Endothelial cell of umbilical vein (primary cell): ENCODE measurements around the gene USP35. TPM values are rescaled to one million over a fixed set of nuclear protein-coding genes. Genes with fewer than 3 reads are reported as not detected.

Experiments used
- BruUV-seq: library from RNA; stranded (reverse); fragments of 400-500 nt; replicated peaks from 2 replicates; lab custom pipeline; 2021; lab: Mats Ljungman, UMichigan
- CTCF ChIA-PET: fragments of 300-600, 350-600 bp; sonication (Branson Sonifier 250); formaldehyde crosslinking; loops from one replicate; lab custom pipeline; 2021; ENCODE audit warnings: antibody characterized with exemption, inconsistent platforms; lab: Charles Lee
- POLR2A ChIA-PET: fragments of 300-600, 350-600 bp; sonication (Branson Sonifier 250); formaldehyde crosslinking; loops from one replicate; lab custom pipeline; 2021; ENCODE audit warnings: antibody characterized with exemption, inconsistent platforms; lab: Charles Lee
- DNase-seq: peaks from one replicate; pipeline ENCODE4 v3.0.0-alpha.2; 2011; ENCODE audit warnings: low read depth, low spot score
- FAIRE-seq: peaks from 2 replicates; lab custom pipeline; 2011; peaks lifted over from hg19 to GRCh38; lab: Jason Lieb, UNC
- H2AFZ ChIP-seq: 2 replicates; pipeline ENCODE4 v1.6.0; 2012; ENCODE audit warnings: low read depth, low read length, control low read depth, inconsistent platforms
- H3K27ac ChIP-seq: 2 replicates; pipeline ENCODE4 v1.5.1; 2011; ENCODE audit warnings: low read depth, mild to moderate bottlenecking, control low read depth, low read length, moderate library complexity; ENCODE audit not compliant: insufficient read depth
- H3K27me3 ChIP-seq, 2 experiments: 2 replicates each; pipeline versions ENCODE4 v1.6.0 to v1.6.1; 2011; ENCODE audit warnings: low read length in 2 of 2, mixed read lengths in 1 of 2; ENCODE audit not compliant: control insufficient read depth in 2 of 2, insufficient read depth in 2 of 2
- H3K36me3 ChIP-seq, 2 experiments: 2 replicates in 1 of 2; 3 replicates in 1 of 2; pipeline ENCODE4 v1.5.1; 2011; ENCODE audit warnings: low read length in 2 of 2, mild to moderate bottlenecking in 1 of 2, moderate library complexity in 1 of 2; ENCODE audit not compliant: control insufficient read depth in 2 of 2, insufficient read depth in 2 of 2; ENCODE audit errors: extremely low read depth in 1 of 2
- H3K4me1 ChIP-seq: 3 replicates; pipeline ENCODE4 v1.5.1; 2011; ENCODE audit warnings: mild to moderate bottlenecking, low read length; ENCODE audit not compliant: control insufficient read depth, insufficient read depth; ENCODE audit errors: extremely low read depth
- H3K4me2 ChIP-seq: 2 replicates; pipeline ENCODE4 v1.6.1; 2011; ENCODE audit warnings: low read length, control low read depth, mixed read lengths; ENCODE audit not compliant: insufficient read depth
- H3K4me3 ChIP-seq, 3 experiments: fragments of 200-600 bp in 1 of 3; sonication (generic), shearing (Covaris generic) in 1 of 3; replicated peaks in 1 of 3; 2 replicates each; pipeline ENCODE4 v1.5.1; 2011 to 2016; ENCODE audit warnings: control low read depth in 3 of 3, low read length in 3 of 3, mild to moderate bottlenecking in 2 of 3, inconsistent platforms in 1 of 3, low read depth in 1 of 3, moderate library complexity in 1 of 3; ENCODE audit not compliant: insufficient read depth in 1 of 3
- H3K79me2 ChIP-seq: 2 replicates; pipeline ENCODE4 v1.6.0; 2012; ENCODE audit warnings: low read length, inconsistent platforms; ENCODE audit not compliant: control insufficient read depth, insufficient read depth
- H3K9ac ChIP-seq: replicated peaks from 2 replicates; pipeline ENCODE3; 2011; ENCODE audit warnings: low read length, control low read depth; ENCODE audit not compliant: insufficient read depth; ENCODE audit errors: extremely low read depth
- H3K9me1 ChIP-seq: replicated peaks from 3 replicates; pipeline ENCODE4 v1.6.0; 2011; ENCODE audit warnings: mild to moderate bottlenecking, low read length; ENCODE audit not compliant: control insufficient read depth, insufficient read depth; ENCODE audit errors: extremely low read depth
- H3K9me3 ChIP-seq: replicated peaks from 2 replicates; pipeline ENCODE4 v1.5.1; 2012; ENCODE audit warnings: low read length, inconsistent platforms; ENCODE audit not compliant: control insufficient read depth, insufficient read depth
- H4K20me1 ChIP-seq: replicated peaks from 2 replicates; pipeline ENCODE3; 2011; ENCODE audit warnings: mild to moderate bottlenecking, low read length; ENCODE audit not compliant: control insufficient read depth, insufficient read depth; ENCODE audit errors: extremely low read depth
- EZH2 ChIP-seq: IDR thresholded peaks from 2 replicates; pipeline ENCODE4 v1.6.1; 2012; ENCODE audit warnings: borderline replicate concordance, low read depth, mild to moderate bottlenecking, moderate library complexity, low read length, inconsistent platforms; ENCODE audit not compliant: severe bottlenecking
- FOS ChIP-seq: IDR thresholded peaks from 2 replicates; pipeline ENCODE4 v1.6.1; 2011; ENCODE audit warnings: mild to moderate bottlenecking, low read length, moderate library complexity, borderline replicate concordance; ENCODE audit not compliant: insufficient read depth
- GATA2 ChIP-seq: IDR thresholded peaks from 2 replicates; pipeline ENCODE4 v1.7.0; 2011; ENCODE audit warnings: low read depth, mild to moderate bottlenecking, moderate library complexity, mixed read lengths, low read length; ENCODE audit not compliant: insufficient read length, insufficient read depth
- JUN ChIP-seq: IDR thresholded peaks from 2 replicates; pipeline ENCODE4 v1.6.1; 2011; ENCODE audit warnings: borderline replicate concordance, low read depth; ENCODE audit not compliant: insufficient read length, insufficient read depth
- MAX ChIP-seq: IDR thresholded peaks from 2 replicates; pipeline ENCODE4 v1.6.1; 2011; ENCODE audit not compliant: insufficient read depth, insufficient read length
- MYC ChIP-seq: IDR thresholded peaks from one replicate; pipeline ENCODE4 v1.6.1; 2011; ENCODE audit warnings: mild to moderate bottlenecking, low read depth, low read length
- POLR2A ChIP-seq: IDR thresholded peaks from 2 replicates; pipeline ENCODE4 v1.6.1; 2012; ENCODE audit warnings: low read depth, mild to moderate bottlenecking, control low read depth, low read length
- POLR2AphosphoS5 ChIP-seq: IDR thresholded peaks from 2 replicates; pipeline ENCODE4 v1.6.1; 2012; ENCODE audit warnings: low read depth, mild to moderate bottlenecking, control low read depth, low read length, moderate library complexity; ENCODE audit not compliant: insufficient read depth
- dilution Hi-C: fragments of 300-500 bp; cut with MboI; formaldehyde crosslinking; loops from one replicate; pipeline ENCODE4 v1.15.0; 2019; ENCODE audit warnings: low sequenced_read_pairs; ENCODE audit not compliant: extremely low pct_ligation_motif_present
- intact Hi-C: fragments of 100-400 bp; cut with micrococcal nuclease; formaldehyde crosslinking; loops from one replicate; pipeline ENCODE4 v1.10.0; 2022
- polyA plus RNA-seq, 4 experiments: library from polyadenylated mRNA; depleted of rRNA in 3 of 4; stranded (reverse) in 3 of 4; unstranded in 1 of 4; fragments of >200 nt; gene quantifications; 2 replicates each; pipeline versions ENCODE4 v1.2.1 to v1.2.3, GENCODE V29; 2011 to 2012; ENCODE audit warnings: missing spikeins in 1 of 4
- total RNA-seq: library from RNA; stranded (reverse); gene quantifications from 2 replicates; pipeline ENCODE4 v1.2.3, GENCODE V29; 2021
- TF ChIP-seq, protein P1 (sequence below), 2 donors: IDR thresholded peaks; 1 replicate in 1 of 2; 2 replicates in 1 of 2; pipeline ENCODE4 v1.5.1; 2011; ENCODE audit warnings: low read length in 2 of 2, mild to moderate bottlenecking in 2 of 2, moderate library complexity in 2 of 2, control low read depth in 1 of 2, inconsistent platforms in 1 of 2, low read depth in 1 of 2; ENCODE audit not compliant: insufficient read depth in 1 of 2; ENCODE audit errors: extremely low read depth in 1 of 2

The USP35 gene
- total and polyA plus RNA-seq, 2 donors (not counting 3 experiments of a cell fraction or from before 2014, with no cell fraction given), result 8.9 to 12.4 TPM

DNA sequence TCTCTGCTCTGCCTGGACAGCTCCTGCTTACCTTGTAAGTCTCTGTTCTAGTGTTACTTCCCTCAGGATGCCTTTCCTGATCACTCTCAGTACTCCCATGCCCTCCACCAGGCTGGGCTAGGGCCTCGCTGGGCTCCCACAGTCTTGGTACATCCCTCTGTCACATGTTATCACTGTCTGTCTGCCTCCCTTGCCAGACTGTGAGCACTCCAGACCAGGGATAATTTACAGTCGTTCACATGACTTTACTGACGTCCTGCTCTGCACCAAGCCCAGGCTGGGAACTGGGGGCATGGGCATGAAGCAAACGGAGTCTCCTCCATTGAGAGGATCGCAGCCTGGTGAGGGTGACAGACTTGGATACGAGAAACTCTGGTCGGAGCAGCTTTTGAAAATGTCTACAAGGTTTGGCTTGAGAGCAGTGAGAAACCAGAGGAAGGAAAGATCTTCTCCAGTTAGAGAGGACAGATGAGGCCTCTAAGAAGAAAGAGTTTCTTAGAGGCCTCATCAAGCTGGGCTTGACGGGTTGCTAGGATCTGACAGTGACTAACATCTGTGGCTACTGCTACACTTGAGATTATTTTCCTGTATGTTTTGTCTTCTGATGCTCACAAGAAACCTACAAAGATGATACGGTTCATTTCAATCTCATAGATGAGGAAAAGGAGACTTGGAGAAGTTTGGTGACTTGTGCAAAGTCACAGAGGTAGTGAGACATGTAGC lies 12.5 kb downstream of the USP35 start:
- Histone ChIP-seq H3K9me3 (no peaks in the 10 kb centered on the region), H3K4me2 (no peak overlapping the region), H3K4me3 (no peak overlapping the region), H3K36me3 (peaks cover 0 to 18% of the 10 kb centered on the region in 2 experiments), H3K27ac (no peak overlapping the region), H2AFZ (no peak overlapping the region), H3K27me3 (no peaks in the 10 kb centered on the region), H3K79me2 (no peaks in the 10 kb centered on the region), H4K20me1 (no peaks in the 10 kb centered on the region), H3K9me1 (no peaks in the 10 kb centered on the region), H3K4me1 (peaks cover 5% of the 10 kb centered on the region), H3K9ac (no peak overlapping the region)
- no peak for DNase-seq
- dilution Hi-C loops (no loop called here), intact Hi-C loops (no loop called here)
- no peak for FAIRE-seq
- TF ChIP-seq, protein P1, sequence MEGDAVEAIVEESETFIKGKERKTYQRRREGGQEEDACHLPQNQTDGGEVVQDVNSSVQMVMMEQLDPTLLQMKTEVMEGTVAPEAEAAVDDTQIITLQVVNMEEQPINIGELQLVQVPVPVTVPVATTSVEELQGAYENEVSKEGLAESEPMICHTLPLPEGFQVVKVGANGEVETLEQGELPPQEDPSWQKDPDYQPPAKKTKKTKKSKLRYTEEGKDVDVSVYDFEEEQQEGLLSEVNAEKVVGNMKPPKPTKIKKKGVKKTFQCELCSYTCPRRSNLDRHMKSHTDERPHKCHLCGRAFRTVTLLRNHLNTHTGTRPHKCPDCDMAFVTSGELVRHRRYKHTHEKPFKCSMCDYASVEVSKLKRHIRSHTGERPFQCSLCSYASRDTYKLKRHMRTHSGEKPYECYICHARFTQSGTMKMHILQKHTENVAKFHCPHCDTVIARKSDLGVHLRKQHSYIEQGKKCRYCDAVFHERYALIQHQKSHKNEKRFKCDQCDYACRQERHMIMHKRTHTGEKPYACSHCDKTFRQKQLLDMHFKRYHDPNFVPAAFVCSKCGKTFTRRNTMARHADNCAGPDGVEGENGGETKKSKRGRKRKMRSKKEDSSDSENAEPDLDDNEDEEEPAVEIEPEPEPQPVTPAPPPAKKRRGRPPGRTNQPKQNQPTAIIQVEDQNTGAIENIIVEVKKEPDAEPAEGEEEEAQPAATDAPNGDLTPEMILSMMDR (IDR thresholded peaks at IDR 0.05; ENCODE audit: extremely low read depth in 1 of 2, insufficient read depth in 1 of 2, low read depth in 1 of 2, low read length in 2 of 2), result no peak
- CTCF ChIA-PET, result interaction anchor here (2.3 kb wide), 1 partner anchor 363 kb away, joined by 9 read pairs; no protein-coding TSS in a partner anchor
- no TSS peak for BruUV-seq
- POLR2A ChIA-PET, result no interaction called here

DNA sequence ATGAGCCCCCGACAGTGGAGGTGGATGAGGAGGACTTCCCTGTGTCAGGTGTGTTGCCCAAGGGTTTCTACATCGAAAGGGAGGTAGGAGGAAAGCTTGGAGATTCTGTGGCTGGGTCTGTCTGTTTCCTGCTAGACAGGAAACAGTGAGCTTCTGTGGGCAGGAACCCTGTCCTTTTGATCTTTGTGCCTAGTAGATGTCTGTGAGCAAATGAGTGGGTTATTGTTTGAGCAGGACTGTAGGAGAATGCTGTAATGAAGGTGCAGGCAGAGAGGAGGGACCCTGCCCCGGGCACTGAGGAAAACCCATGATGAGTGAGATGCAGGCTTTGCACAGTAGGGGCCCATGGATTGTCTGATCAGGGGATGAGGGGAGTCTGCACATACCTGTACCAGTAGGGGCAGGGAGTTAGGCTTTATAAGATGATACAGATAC lies 14.0 kb downstream of the USP35 start:
- FAIRE-seq, result peak; percentile 68
- no peak for DNase-seq
- intact Hi-C loops, result no loop called here
- Histone ChIP-seq H2AFZ (no peak overlapping the region), H3K4me1 (peaks cover 5% of the 10 kb centered on the region), H3K36me3 (peaks cover 0 to 16% of the 10 kb centered on the region in 2 experiments), H3K9me1 (no peaks in the 10 kb centered on the region), H3K79me2 (no peaks in the 10 kb centered on the region), H4K20me1 (no peaks in the 10 kb centered on the region), H3K9me3 (no peaks in the 10 kb centered on the region), H3K4me2 (no peak overlapping the region), H3K27me3 (no peaks in the 10 kb centered on the region), H3K4me3 (no peak overlapping the region), H3K27ac (no peak overlapping the region), H3K9ac (no peak overlapping the region)
- POLR2A ChIA-PET, result no interaction called here
- dilution Hi-C loops, result no loop called here
- CTCF ChIA-PET, result interaction anchor here (1.2 kb wide), 1 partner anchor 362 kb away, joined by 6 read pairs; no protein-coding TSS in a partner anchor
- BruUV-seq, result no TSS peak
- TF ChIP-seq POLR2A (no peak), MYC (no peak), FOS (no peak), GATA2 (no peak), JUN (no peak), MAX (no peak), EZH2 (no peak), POLR2AphosphoS5 (no peak)
- TF ChIP-seq, protein P1 (IDR thresholded peaks at IDR 0.05; ENCODE audit: extremely low read depth in 1 of 2, insufficient read depth in 1 of 2, low read depth in 1 of 2, low read length in 2 of 2), result no peak
